Measurements from ENCODE around the gene DYNC2LI1.

Gene DYNC2LI1

GRCh38 chr2:43727634-43728014 is 46.2 kb upstream of the DYNC2LI1 start:
- no peak for ATAC-seq (ENCODE audit: insufficient read depth, low read depth)
- H3K27ac ChIP-seq (ENCODE audit: low read length): no peak overlapping the region
- DNase-seq: no peak
- no peak overlapping the region for H2AFZ ChIP-seq (ENCODE audit: low read depth, low read length)
- H3K4me3 ChIP-seq (ENCODE audit: low read depth in 1 of 2, low read length in 2 of 2): no peak overlapping the region
- H3K9ac ChIP-seq (ENCODE audit: low read depth, low read length): no peak overlapping the region
- H3K4me1 ChIP-seq (ENCODE audit: insufficient read depth, low read length): no peaks in the 10 kb centered on the region
- no peaks in the 10 kb centered on the region for H3K36me3 ChIP-seq (ENCODE audit: insufficient read depth, low read length)
- no peaks in the 10 kb centered on the region for H3K9me3 ChIP-seq (ENCODE audit: insufficient read depth, low read length, severe bottlenecking)
- no peaks in the 10 kb centered on the region for H4K20me1 ChIP-seq (ENCODE audit: insufficient read depth, low read length)
- peaks cover 18% of the 10 kb centered on the region for H3K27me3 ChIP-seq (ENCODE audit: insufficient read depth, low read length, poor library complexity)
- no peaks in the 10 kb centered on the region for H3K79me2 ChIP-seq (ENCODE audit: insufficient read depth, low read length)
- H3K4me2 ChIP-seq (ENCODE audit: insufficient read depth, low read length): no peak overlapping the region
- TF ChIP-seq, protein P1, sequence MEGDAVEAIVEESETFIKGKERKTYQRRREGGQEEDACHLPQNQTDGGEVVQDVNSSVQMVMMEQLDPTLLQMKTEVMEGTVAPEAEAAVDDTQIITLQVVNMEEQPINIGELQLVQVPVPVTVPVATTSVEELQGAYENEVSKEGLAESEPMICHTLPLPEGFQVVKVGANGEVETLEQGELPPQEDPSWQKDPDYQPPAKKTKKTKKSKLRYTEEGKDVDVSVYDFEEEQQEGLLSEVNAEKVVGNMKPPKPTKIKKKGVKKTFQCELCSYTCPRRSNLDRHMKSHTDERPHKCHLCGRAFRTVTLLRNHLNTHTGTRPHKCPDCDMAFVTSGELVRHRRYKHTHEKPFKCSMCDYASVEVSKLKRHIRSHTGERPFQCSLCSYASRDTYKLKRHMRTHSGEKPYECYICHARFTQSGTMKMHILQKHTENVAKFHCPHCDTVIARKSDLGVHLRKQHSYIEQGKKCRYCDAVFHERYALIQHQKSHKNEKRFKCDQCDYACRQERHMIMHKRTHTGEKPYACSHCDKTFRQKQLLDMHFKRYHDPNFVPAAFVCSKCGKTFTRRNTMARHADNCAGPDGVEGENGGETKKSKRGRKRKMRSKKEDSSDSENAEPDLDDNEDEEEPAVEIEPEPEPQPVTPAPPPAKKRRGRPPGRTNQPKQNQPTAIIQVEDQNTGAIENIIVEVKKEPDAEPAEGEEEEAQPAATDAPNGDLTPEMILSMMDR (IDR thresholded peaks at IDR 0.05; ENCODE audit: borderline replicate concordance, extremely low read depth, low read length, poor library complexity, severe bottlenecking): no peak
- no peak for TF ChIP-seq EZH2 (IDR thresholded peaks at IDR 0.05; ENCODE audit: borderline replicate concordance, low read depth, low read length, severe bottlenecking)

DNA sequence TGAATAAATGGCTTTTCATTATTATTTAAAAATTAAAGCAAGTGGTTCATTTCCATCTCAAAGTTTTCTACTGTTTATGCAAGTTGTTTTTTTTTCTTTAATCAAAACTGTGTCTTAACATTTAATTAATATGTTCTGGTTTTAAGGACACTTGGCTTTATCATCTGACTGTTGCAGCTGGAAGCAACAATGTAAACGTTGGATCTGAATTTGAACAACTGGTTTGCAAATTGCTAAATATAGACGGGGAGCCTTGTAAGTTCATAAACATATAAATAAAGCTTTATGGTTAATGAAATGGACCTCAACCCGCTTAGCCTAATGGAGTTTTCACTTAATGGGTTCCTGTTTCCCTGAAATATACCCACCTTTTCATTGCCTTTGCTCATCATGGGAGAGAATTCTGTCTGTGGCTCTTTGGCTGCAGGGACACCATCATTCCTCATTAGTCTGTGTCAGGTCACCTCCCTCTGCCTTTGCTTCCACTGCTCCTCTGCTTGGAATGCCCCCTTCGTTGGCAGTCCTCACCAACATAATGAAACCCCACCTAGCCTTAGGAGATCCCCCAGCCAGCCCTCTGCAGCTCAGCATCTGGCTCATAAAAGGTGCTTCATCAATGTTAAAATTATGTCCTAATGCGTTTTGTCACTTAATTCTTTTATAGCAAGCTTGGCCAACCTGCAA is 44.2 kb upstream of the DYNC2LI1 start:
- Histone ChIP-seq H3K27ac (ENCODE audit: low read length) (no peak overlapping the region), H3K79me2 (ENCODE audit: insufficient read depth, low read length) (no peaks in the 10 kb centered on the region), H3K4me1 (ENCODE audit: insufficient read depth, low read length) (no peaks in the 10 kb centered on the region), H3K27me3 (ENCODE audit: insufficient read depth, low read length, poor library complexity) (peaks cover 10% of the 10 kb centered on the region), H2AFZ (ENCODE audit: low read depth, low read length) (no peak overlapping the region), H4K20me1 (ENCODE audit: insufficient read depth, low read length) (no peaks in the 10 kb centered on the region), H3K9me3 (ENCODE audit: insufficient read depth, low read length, severe bottlenecking) (no peaks in the 10 kb centered on the region), H3K4me3 (ENCODE audit: low read depth in 1 of 2, low read length in 2 of 2) (no peak overlapping the region), H3K4me2 (ENCODE audit: insufficient read depth, low read length) (no peak overlapping the region), H3K9ac (ENCODE audit: low read depth, low read length) (no peak overlapping the region), H3K36me3 (ENCODE audit: insufficient read depth, low read length) (no peaks in the 10 kb centered on the region)
- ATAC-seq (ENCODE audit: insufficient read depth, low read depth) (no peak), DNase-seq (no peak)
- TF ChIP-seq, protein P1 (IDR thresholded peaks at IDR 0.05; ENCODE audit: borderline replicate concordance, extremely low read depth, low read length, poor library complexity, severe bottlenecking): no peak
- TF ChIP-seq EZH2 (IDR thresholded peaks at IDR 0.05; ENCODE audit: borderline replicate concordance, low read depth, low read length, severe bottlenecking): no peak

GRCh38 chr2:43731211-43731610 is 42.6 kb upstream of the DYNC2LI1 start:
- Histone ChIP-seq H3K27me3 (ENCODE audit: insufficient read depth, low read length, poor library complexity) (peaks cover 6% of the 10 kb centered on the region), H3K4me1 (ENCODE audit: insufficient read depth, low read length) (no peaks in the 10 kb centered on the region), H4K20me1 (ENCODE audit: insufficient read depth, low read length) (no peaks in the 10 kb centered on the region), H3K27ac (ENCODE audit: low read length) (no peak overlapping the region), H3K9ac (ENCODE audit: low read depth, low read length) (no peak overlapping the region), H3K9me3 (ENCODE audit: insufficient read depth, low read length, severe bottlenecking) (no peaks in the 10 kb centered on the region), H3K4me2 (ENCODE audit: insufficient read depth, low read length) (no peak overlapping the region), H3K36me3 (ENCODE audit: insufficient read depth, low read length) (no peaks in the 10 kb centered on the region), H2AFZ (ENCODE audit: low read depth, low read length) (no peak overlapping the region), H3K4me3 (ENCODE audit: low read depth in 1 of 2, low read length in 2 of 2) (no peak overlapping the region), H3K79me2 (ENCODE audit: insufficient read depth, low read length) (no peaks in the 10 kb centered on the region)
- ATAC-seq (ENCODE audit: insufficient read depth, low read depth): no peak
- no peak for TF ChIP-seq EZH2 (IDR thresholded peaks at IDR 0.05; ENCODE audit: borderline replicate concordance, low read depth, low read length, severe bottlenecking)
- TF ChIP-seq, protein P1 (IDR thresholded peaks at IDR 0.05; ENCODE audit: borderline replicate concordance, extremely low read depth, low read length, poor library complexity, severe bottlenecking): no peak
- no peak for DNase-seq
